Heart right ventricle (tissue), 16 donors: ENCODE measurements around the gene UNC5B. TPM values are rescaled to one million over a fixed set of nuclear protein-coding genes. Genes with fewer than 3 reads are reported as not detected.

Source experiments
- ATAC-seq, 8 donors: fragments of 200-7000 bp; cut with Tn5 transposase; one replicate each; pipeline ENCODE4 v1.9.1; 2020; ENCODE audit warnings: mild to moderate bottlenecking in 8 of 8, moderate library complexity in 8 of 8, moderate number of reproducible peaks in 1 of 8
- DNase-seq, 2 donors: peaks; one replicate each; pipeline ENCODE4 v3.0.0-alpha.2; 2020
- H3K27ac ChIP-seq, 10 donors: fragments of 200-600 bp; sonication (generic) in 2 of 10; one replicate each; pipeline versions ENCODE4 v1.5.0 to v1.8.0; 2020 to 2022; ENCODE audit warnings: mild to moderate bottlenecking in 3 of 10
- H3K27me3 ChIP-seq, 7 donors: fragments of 200-600 bp; one replicate each; pipeline ENCODE4 v1.8.0; 2021 to 2022; ENCODE audit warnings: mild to moderate bottlenecking in 2 of 7
- H3K36me3 ChIP-seq, 9 donors: fragments of 200-600 bp; sonication (generic) in 1 of 9; one replicate each; pipeline versions ENCODE4 v1.5.0 to v1.8.0; 2020 to 2022; ENCODE audit warnings: mild to moderate bottlenecking in 2 of 9
- H3K4me1 ChIP-seq, 9 donors: fragments of 200-600 bp; sonication (generic) in 1 of 9; one replicate each; pipeline versions ENCODE4 v1.5.0 to v1.8.0; 2020 to 2022; ENCODE audit warnings: mild to moderate bottlenecking in 4 of 9
- H3K4me3 ChIP-seq, 10 donors: fragments of 200-600 bp; sonication (generic) in 2 of 10; one replicate each; pipeline versions ENCODE4 v1.5.0 to v1.8.0; 2020 to 2022; ENCODE audit warnings: mild to moderate bottlenecking in 7 of 10, moderate library complexity in 2 of 10
- H3K9me3 ChIP-seq, 11 donors: fragments of 200-600 bp in 10 of 11; sonication (generic) in 2 of 11; one replicate each; pipeline versions ENCODE4 v1.5.0 to v1.8.0; 2013 to 2022; ENCODE audit warnings: mild to moderate bottlenecking in 2 of 11, control low read depth in 1 of 11, moderate library complexity in 1 of 11
- CTCF ChIP-seq, 9 donors: fragments of 200-600 bp; sonication (generic) in 2 of 9; IDR thresholded peaks; one replicate each; pipeline versions ENCODE4 v1.5.0 to v1.8.0; 2021 to 2022; ENCODE audit warnings: antibody characterized with exemption in 9 of 9, mild to moderate bottlenecking in 5 of 9, moderate library complexity in 1 of 9
- WGBS, 2 donors: extraction: QIAGEN DNeasy Blood & Tissue Kit; methylation state at CpG; one replicate each; pipeline ENCODE4 v1.1.7; 2013; ENCODE audit warnings: inconsistent platforms in 1 of 2; 5-methylcytosine and 5-hydroxymethylcytosine counted together
- intact Hi-C, 10 donors: fragments of 100-400 bp; cut with DNase I; formaldehyde crosslinking; loops; one replicate each; pipeline versions ENCODE4 v1.11.1 to v1.14.2; 2022
- polyA plus RNA-seq, 2 donors: library from polyadenylated mRNA; stranded (reverse); fragments of 200-250 nt; gene quantifications; one replicate each; pipeline ENCODE4 v1.2.3, GENCODE V29; 2013
- total RNA-seq, 10 donors: library from RNA; stranded (reverse); fragmentation: NEBNext Ultra II Directional in 3 of 10; extraction: Animal tissue kit (Norgen Biotek cat#: 25700) in 3 of 10; gene quantifications; one replicate each; pipeline versions ENCODE4 v1.2.1 to v1.2.4, GENCODE V29; 2021 to 2023
- donor health status: Arrhythmogenic right ventricular cardiomyopathy.
- donor health status: ischemic (EF 13 %, LVEDD 7.1; RV severe dilation, severe dysfunction).
- donor health status: healthy with polysubstance abuse.
- donor health status: DM: no; HTN: yes; CAD: no.
- donor health status: DM: no; HTN: no; CAD: no.
- donor health status: ischemic (EF 25% LVEDD 6.9; RV normal size, moderate dysfunction).
- donor health status: ischemic (EF 25% LVEDD 5.7; RV mildly dilated, moderate dysfunction).
- donor health status: healthy.
- donor health status: DM: yes; HTN: yes; CAD: no.
- donor health status: Ischemic cardiomyopathy.
- donor health status: ischemic (EF 35%, LVEDD 5.7; RV mildly dilated, moderate dysfunction).
- donor health status: nonischemic (EF 11% LVEDD 7.7; RV severe dilation, severe dysfunction).
- donor health status: DM: yes; HTN: yes; CAD: no.
- donor health status: PGD.
- donor health status: ischemic (EF 29% LVEDD 5.4; RV normal size, mild dysfunction).
- donor health status: nonischemic (EF 23%, LVEDD 6.1; RV moderate dilation, normal function).

UNC5B gene
- total and polyA plus RNA-seq, 12 donors = 3.3 to 20.6 (median 12.1) TPM

GRCh38 chr10:71334221-71334791 lies 121.9 kb downstream of the UNC5B start:
- Histone ChIP-seq H3K4me1 (peaks cover 0 to 13% (median 0%) of the 10 kb centered on the region in 9 donors), H3K27me3 (no peaks in the 10 kb centered on the region), H3K36me3 (peaks cover 0 to 15% (median 0%) of the 10 kb centered on the region in 9 donors), H3K27ac (peak overlapping the region in 1 of 10 donors; percentile 16), H3K9me3 (no peaks in the 10 kb centered on the region), H3K4me3 (no peak overlapping the region)
- DNase-seq (no peak), ATAC-seq (no peak)
- WGBS, 2 donors = 89 to 91% methylated on average over 12 of the region's 12 CpGs
- no peak for TF ChIP-seq CTCF (IDR thresholded peaks at IDR 0.05)
- intact Hi-C loops = no loop called here

GRCh38 chr10:71335173-71335708 lies 122.9 kb downstream of the UNC5B start:
- H3K4me1 ChIP-seq = peaks cover 0 to 13% (median 0%) of the 10 kb centered on the region in 9 donors
- 93 to 95% methylated on average over 15 of the region's 15 CpGs for WGBS, 2 donors
- ATAC-seq = no peak
- DNase-seq = no peak
- intact Hi-C loops = no loop called here
- no peak overlapping the region for H3K27ac ChIP-seq
- no peaks in the 10 kb centered on the region for H3K27me3 ChIP-seq
- H3K9me3 ChIP-seq = no peaks in the 10 kb centered on the region
- H3K36me3 ChIP-seq = peaks cover 0 to 19% (median 0%) of the 10 kb centered on the region in 9 donors
- TF ChIP-seq CTCF (IDR thresholded peaks at IDR 0.05) = no peak
- H3K4me3 ChIP-seq = no peak overlapping the region

GRCh38 chr10:71336632-71337031 lies 124.3 kb downstream of the UNC5B start:
- Histone ChIP-seq H3K36me3 (peaks cover 0 to 19% (median 0%) of the 10 kb centered on the region in 9 donors), H3K27ac (no peak overlapping the region), H3K4me3 (no peak overlapping the region), H3K27me3 (no peaks in the 10 kb centered on the region), H3K4me1 (peaks cover 0 to 13% (median 0%) of the 10 kb centered on the region in 9 donors), H3K9me3 (no peaks in the 10 kb centered on the region)
- no peak for TF ChIP-seq CTCF (IDR thresholded peaks at IDR 0.05)
- intact Hi-C loops = no loop called here
- WGBS, 2 donors = 81 to 83% methylated on average over 6 of the region's 6 CpGs
- no peak for ATAC-seq
- no peak for DNase-seq

GRCh38 chr10:71337219-71337701 lies 124.9 kb downstream of the UNC5B start:
- 96 to 97% methylated on average over 13 of the region's 13 CpGs for WGBS, 2 donors
- Histone ChIP-seq H3K36me3 (peaks cover 0 to 19% (median 0%) of the 10 kb centered on the region in 9 donors), H3K9me3 (no peaks in the 10 kb centered on the region), H3K27me3 (no peaks in the 10 kb centered on the region), H3K4me3 (no peak overlapping the region), H3K4me1 (peaks cover 0 to 13% (median 0%) of the 10 kb centered on the region in 9 donors), H3K27ac (no peak overlapping the region)
- no peak for ATAC-seq
- intact Hi-C loops = no loop called here
- DNase-seq = no peak
- no peak for TF ChIP-seq CTCF (IDR thresholded peaks at IDR 0.05)
